HEK293T (cell line): ENCODE results near the gene ZBTB4.

Experiments
- BHLHE40 ChIP-seq: fragments of 450-650 bp; IDR thresholded peaks from 2 replicates; pipeline ENCODE4 v1.6.1; 2016; ENCODE audit warnings: mild to moderate bottlenecking, moderate library complexity, borderline replicate concordance
- FOXM1 ChIP-seq: fragments of 450-650 bp; IDR thresholded peaks from 2 replicates; pipeline ENCODE4 v1.6.1; 2017; ENCODE audit warnings: mild to moderate bottlenecking, borderline replicate concordance
- L3MBTL2 ChIP-seq: fragments of 450-650 bp; conservative IDR thresholded peaks from 2 replicates; pipeline ENCODE4 v1.6.1; 2016; ENCODE audit warnings: mild to moderate bottlenecking
- LEF1 ChIP-seq: fragments of 450-650 bp; IDR thresholded peaks from 2 replicates; pipeline ENCODE4 v1.6.1; 2017; ENCODE audit warnings: mild to moderate bottlenecking, borderline replicate concordance
- NFRKB ChIP-seq: fragments of 450-650 bp; IDR thresholded peaks from 2 replicates; pipeline ENCODE4 v1.6.1; 2016; ENCODE audit warnings: mild to moderate bottlenecking, moderate library complexity
- SP1 ChIP-seq: fragments of 450-650 bp; IDR thresholded peaks from 2 replicates; pipeline ENCODE4 v1.6.1; 2017
- SUZ12 ChIP-seq: fragments of 450-650 bp; IDR thresholded peaks from 2 replicates; pipeline ENCODE4 v1.6.1; 2016; ENCODE audit warnings: mild to moderate bottlenecking
- TARDBP ChIP-seq: fragments of 450-650 bp; IDR thresholded peaks from 2 replicates; pipeline ENCODE4 v1.6.1; 2016

GRCh38 chr17:7483255-7484066, 4.0 kb upstream of the ZBTB4 start:
- no peak for TF ChIP-seq TARDBP
- TF ChIP-seq BHLHE40, result no peak
- no peak for TF ChIP-seq SP1
- no peak for TF ChIP-seq NFRKB
- TF ChIP-seq L3MBTL2, result peak; percentile 17; the same call in 1 of the 2 replicates
- TF ChIP-seq FOXM1, result no peak
- no peak for TF ChIP-seq LEF1
- no peak for TF ChIP-seq SUZ12
